ENCODE measurements around the gene NPL.

- TF ChIP-seq PATZ1 (CRISPR knock-in tag; IDR thresholded peaks at IDR 0.05; ENCODE audit: borderline replicate concordance) = no peak
- no peak for TF ChIP-seq ISL1 (CRISPR knock-in tag; IDR thresholded peaks at IDR 0.05)
- TF ChIP-seq ESRRG (CRISPR knock-in tag; IDR thresholded peaks at IDR 0.05) = no peak
- TF ChIP-seq RARB (CRISPR knock-in tag; IDR thresholded peaks at IDR 0.05) = no peak
- no peak for TF ChIP-seq CREB5 (CRISPR knock-in tag; IDR thresholded peaks at IDR 0.05; ENCODE audit: low read depth)
- TF ChIP-seq ZFP30 (CRISPR knock-in tag; IDR thresholded peaks at IDR 0.05) = no peak
- TF ChIP-seq CSDC2 (CRISPR knock-in tag; IDR thresholded peaks at IDR 0.05) = no peak
- no peak for TF ChIP-seq SNAI2 (CRISPR knock-in tag; IDR thresholded peaks at IDR 0.05)
- no peak for TF ChIP-seq ZC3H10 (CRISPR knock-in tag; IDR thresholded peaks at IDR 0.05)
- TF ChIP-seq OSR1 (CRISPR knock-in tag; IDR thresholded peaks at IDR 0.05) = no peak
- TF ChIP-seq PPARA (CRISPR knock-in tag; IDR thresholded peaks at IDR 0.05; ENCODE audit: borderline replicate concordance) = no peak
- no peak for TF ChIP-seq GLIS3 (CRISPR knock-in tag; IDR thresholded peaks at IDR 0.05)
- no peak for TF ChIP-seq ZFP3 (CRISPR knock-in tag; IDR thresholded peaks at IDR 0.05)
These were observed 56.3 kb downstream of the NPL start for GRCh38 chr1:182845894-182846293.
